ENCODE measurements around the gene PTPRM. TPM values are rescaled to one million over a fixed set of nuclear protein-coding genes. Genes with fewer than 3 reads are reported as not detected.

Gene PTPRM
- total RNA-seq, 1 experiment from 2014 or later, result 100.0 TPM

GRCh38 chr18:8406868-8407250 lies 839.7 kb downstream of the PTPRM start:
- H3K4me3 ChIP-seq (ENCODE audit: low read depth, low read length), result no peak overlapping the region
- no peak for TF ChIP-seq CTCF (IDR thresholded peaks at IDR 0.05; ENCODE audit: insufficient read depth in 1 of 2, low read depth in 1 of 2, low read length in 1 of 2, severe bottlenecking in 1 of 2, unreplicated experiment in 1 of 2)
- CTCF ChIA-PET, result no interaction called here
- DNase-seq, result no peak
- BruUV-seq (replicated peaks), result no TSS peak
- H3K4me1 ChIP-seq, result no peaks in the 10 kb centered on the region
- Mint-ChIP-seq H3K27ac (ENCODE audit: unreplicated experiment) (no peak overlapping the region), H3K36me3 (ENCODE audit: insufficient read depth, unreplicated experiment) (peaks cover 70% of the 10 kb centered on the region), H3K4me3 (ENCODE audit: unreplicated experiment) (no peak overlapping the region), H3K4me1 (ENCODE audit: low read depth, unreplicated experiment) (no peaks in the 10 kb centered on the region), H3K27me3 (ENCODE audit: insufficient read depth, unreplicated experiment) (no peaks in the 10 kb centered on the region), H3K9me3 (ENCODE audit: unreplicated experiment) (peaks cover 23% of the 10 kb centered on the region)
- intact Hi-C loops (cut with micrococcal nuclease; ENCODE audit: unreplicated experiment), result no loop called here
- peaks cover 10% of the 10 kb centered on the region for H3K9me3 ChIP-seq
- POLR2A ChIA-PET, result no interaction called here
- no peaks in the 10 kb centered on the region for H3K27me3 ChIP-seq (replicated peaks; ENCODE audit: control insufficient read depth, insufficient read depth, low read length)
- peaks cover 3% of the 10 kb centered on the region for H3K36me3 ChIP-seq (ENCODE audit: control insufficient read depth, insufficient read depth, low read length)

GRCh38 chr18:8409151-8409550 lies 842.0 kb downstream of the PTPRM start:
- H3K4me3 Mint-ChIP-seq (ENCODE audit: unreplicated experiment), result no peak overlapping the region
- H3K4me1 ChIP-seq, result 0 out of 2 replicates have a peak, but pooled peaks cover 3% of the 10 kb centered on the region
- peaks cover 23% of the 10 kb centered on the region for H3K9me3 Mint-ChIP-seq (ENCODE audit: unreplicated experiment)
- no peaks in the 10 kb centered on the region for H3K4me1 Mint-ChIP-seq (ENCODE audit: low read depth, unreplicated experiment)
- H3K27ac Mint-ChIP-seq (ENCODE audit: unreplicated experiment), result no peak overlapping the region
- no peaks in the 10 kb centered on the region for H3K27me3 Mint-ChIP-seq (ENCODE audit: insufficient read depth, unreplicated experiment)
- H3K27me3 ChIP-seq (replicated peaks; ENCODE audit: control insufficient read depth, insufficient read depth, low read length), result no peaks in the 10 kb centered on the region
- intact Hi-C loops (cut with micrococcal nuclease; ENCODE audit: unreplicated experiment), result no loop called here
- ChIA-PET CTCF (no interaction called here), POLR2A (no interaction called here)
- no peak for DNase-seq
- peaks cover 76% of the 10 kb centered on the region for H3K36me3 Mint-ChIP-seq (ENCODE audit: insufficient read depth, unreplicated experiment)
- H3K4me3 ChIP-seq (ENCODE audit: low read depth, low read length), result no peak overlapping the region
- peaks cover 3% of the 10 kb centered on the region for H3K36me3 ChIP-seq (ENCODE audit: control insufficient read depth, insufficient read depth, low read length)
- no TSS peak for BruUV-seq (replicated peaks)
- H3K9me3 ChIP-seq, result peaks cover 10% of the 10 kb centered on the region
- no peak for TF ChIP-seq CTCF (IDR thresholded peaks at IDR 0.05; ENCODE audit: insufficient read depth in 1 of 2, low read depth in 1 of 2, low read length in 1 of 2, severe bottlenecking in 1 of 2, unreplicated experiment in 1 of 2)

- Mint-ChIP-seq H3K27ac (ENCODE audit: unreplicated experiment) (no peak overlapping the region), H3K4me1 (ENCODE audit: low read depth, unreplicated experiment) (peaks cover 9% of the 10 kb centered on the region), H3K9me3 (ENCODE audit: unreplicated experiment) (peaks cover 23% of the 10 kb centered on the region), H3K36me3 (ENCODE audit: insufficient read depth, unreplicated experiment) (peaks cover 54% of the 10 kb centered on the region), H3K4me3 (ENCODE audit: unreplicated experiment) (no peak overlapping the region), H3K27me3 (ENCODE audit: insufficient read depth, unreplicated experiment) (no peaks in the 10 kb centered on the region)
- TF ChIP-seq CTCF (IDR thresholded peaks at IDR 0.05; ENCODE audit: insufficient read depth in 1 of 2, low read depth in 1 of 2, low read length in 1 of 2, severe bottlenecking in 1 of 2, unreplicated experiment in 1 of 2), result no peak
- no peak for DNase-seq
- POLR2A ChIA-PET, result no interaction called here
- BruUV-seq (replicated peaks), result no TSS peak
- Histone ChIP-seq H3K36me3 (ENCODE audit: control insufficient read depth, insufficient read depth, low read length) (peaks cover 3% of the 10 kb centered on the region), H3K27me3 (replicated peaks; ENCODE audit: control insufficient read depth, insufficient read depth, low read length) (no peaks in the 10 kb centered on the region), H3K4me3 (ENCODE audit: low read depth, low read length) (no peak overlapping the region), H3K9me3 (peaks cover 10% of the 10 kb centered on the region), H3K4me1 (0 out of 2 replicates have a peak, but pooled peaks cover 3% of the 10 kb centered on the region)
- CTCF ChIA-PET, result no interaction called here
- intact Hi-C loops (cut with micrococcal nuclease; ENCODE audit: unreplicated experiment), result no loop called here
These were observed 844.4 kb downstream of the PTPRM start for GRCh38 chr18:8411492-8411891.

Data from Caco-2 (cell line).